ENCODE results near the gene RPS6KA2. TPM values are rescaled to one million over a fixed set of nuclear protein-coding genes. Genes with fewer than 3 reads are reported as not detected.

The RPS6KA2 gene
- total RNA-seq, 1 experiment from 2014 or later, result 4.1 TPM

DNA sequence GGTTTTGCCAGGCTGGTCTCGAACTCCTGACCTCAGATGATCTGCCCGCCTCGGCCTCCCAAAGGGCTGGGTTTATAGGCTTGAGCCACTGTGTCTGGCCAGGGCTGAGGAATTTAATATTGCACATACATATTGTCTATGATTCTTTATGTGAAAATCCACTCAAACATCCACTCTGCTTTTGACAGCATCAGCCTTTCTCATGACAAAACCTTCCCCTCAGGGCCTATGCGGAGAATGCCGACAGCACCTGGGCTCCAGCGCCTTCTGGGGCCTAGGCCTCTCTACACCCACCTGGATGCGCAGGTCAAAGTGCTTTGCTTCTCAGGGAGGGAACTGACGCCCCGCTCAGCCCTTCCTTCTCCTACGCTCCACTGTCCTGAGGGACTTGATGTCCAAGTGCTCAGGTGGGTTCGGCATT lies 46.0 kb downstream of the RPS6KA2 start:
- TF ChIP-seq, protein P1, sequence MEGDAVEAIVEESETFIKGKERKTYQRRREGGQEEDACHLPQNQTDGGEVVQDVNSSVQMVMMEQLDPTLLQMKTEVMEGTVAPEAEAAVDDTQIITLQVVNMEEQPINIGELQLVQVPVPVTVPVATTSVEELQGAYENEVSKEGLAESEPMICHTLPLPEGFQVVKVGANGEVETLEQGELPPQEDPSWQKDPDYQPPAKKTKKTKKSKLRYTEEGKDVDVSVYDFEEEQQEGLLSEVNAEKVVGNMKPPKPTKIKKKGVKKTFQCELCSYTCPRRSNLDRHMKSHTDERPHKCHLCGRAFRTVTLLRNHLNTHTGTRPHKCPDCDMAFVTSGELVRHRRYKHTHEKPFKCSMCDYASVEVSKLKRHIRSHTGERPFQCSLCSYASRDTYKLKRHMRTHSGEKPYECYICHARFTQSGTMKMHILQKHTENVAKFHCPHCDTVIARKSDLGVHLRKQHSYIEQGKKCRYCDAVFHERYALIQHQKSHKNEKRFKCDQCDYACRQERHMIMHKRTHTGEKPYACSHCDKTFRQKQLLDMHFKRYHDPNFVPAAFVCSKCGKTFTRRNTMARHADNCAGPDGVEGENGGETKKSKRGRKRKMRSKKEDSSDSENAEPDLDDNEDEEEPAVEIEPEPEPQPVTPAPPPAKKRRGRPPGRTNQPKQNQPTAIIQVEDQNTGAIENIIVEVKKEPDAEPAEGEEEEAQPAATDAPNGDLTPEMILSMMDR (IDR thresholded peaks at IDR 0.05), result no peak
- no peak for TF ChIP-seq POLR2AphosphoS5 (IDR thresholded peaks at IDR 0.05; ENCODE audit: low read depth, low read length)
- TF ChIP-seq, protein P2, sequence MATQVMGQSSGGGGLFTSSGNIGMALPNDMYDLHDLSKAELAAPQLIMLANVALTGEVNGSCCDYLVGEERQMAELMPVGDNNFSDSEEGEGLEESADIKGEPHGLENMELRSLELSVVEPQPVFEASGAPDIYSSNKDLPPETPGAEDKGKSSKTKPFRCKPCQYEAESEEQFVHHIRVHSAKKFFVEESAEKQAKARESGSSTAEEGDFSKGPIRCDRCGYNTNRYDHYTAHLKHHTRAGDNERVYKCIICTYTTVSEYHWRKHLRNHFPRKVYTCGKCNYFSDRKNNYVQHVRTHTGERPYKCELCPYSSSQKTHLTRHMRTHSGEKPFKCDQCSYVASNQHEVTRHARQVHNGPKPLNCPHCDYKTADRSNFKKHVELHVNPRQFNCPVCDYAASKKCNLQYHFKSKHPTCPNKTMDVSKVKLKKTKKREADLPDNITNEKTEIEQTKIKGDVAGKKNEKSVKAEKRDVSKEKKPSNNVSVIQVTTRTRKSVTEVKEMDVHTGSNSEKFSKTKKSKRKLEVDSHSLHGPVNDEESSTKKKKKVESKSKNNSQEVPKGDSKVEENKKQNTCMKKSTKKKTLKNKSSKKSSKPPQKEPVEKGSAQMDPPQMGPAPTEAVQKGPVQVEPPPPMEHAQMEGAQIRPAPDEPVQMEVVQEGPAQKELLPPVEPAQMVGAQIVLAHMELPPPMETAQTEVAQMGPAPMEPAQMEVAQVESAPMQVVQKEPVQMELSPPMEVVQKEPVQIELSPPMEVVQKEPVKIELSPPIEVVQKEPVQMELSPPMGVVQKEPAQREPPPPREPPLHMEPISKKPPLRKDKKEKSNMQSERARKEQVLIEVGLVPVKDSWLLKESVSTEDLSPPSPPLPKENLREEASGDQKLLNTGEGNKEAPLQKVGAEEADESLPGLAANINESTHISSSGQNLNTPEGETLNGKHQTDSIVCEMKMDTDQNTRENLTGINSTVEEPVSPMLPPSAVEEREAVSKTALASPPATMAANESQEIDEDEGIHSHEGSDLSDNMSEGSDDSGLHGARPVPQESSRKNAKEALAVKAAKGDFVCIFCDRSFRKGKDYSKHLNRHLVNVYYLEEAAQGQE (IDR thresholded peaks at IDR 0.05; ENCODE audit: insufficient read depth in 1 of 2, low read depth in 2 of 2, low read length in 1 of 2), result no peak
- TF ChIP-seq SIN3A (IDR thresholded peaks at IDR 0.05; ENCODE audit: borderline replicate concordance, insufficient read depth, low read depth, low read length), result no peak
- no peak for TF ChIP-seq TCF7L2 (IDR thresholded peaks at IDR 0.05; ENCODE audit: low read depth, low read length)
- DNase-seq (ENCODE audit: low read depth, low spot score) (no peak), ATAC-seq (no peak)
- ChIA-PET CTCF (no interaction called here), POLR2A (no interaction called here)
- no peaks in the 10 kb centered on the region for H3K36me3 ChIP-seq (ENCODE audit: control insufficient read depth, insufficient read depth, low read length)
- intact Hi-C loops (cut with micrococcal nuclease; ENCODE audit: unreplicated experiment) (no loop called here), in situ Hi-C loops (cut with HindIII; ENCODE audit: low pct_unique_long_range_greater_than_20kb, low sequenced_read_pairs) (no loop called here)
- no peaks in the 10 kb centered on the region for H3K27me3 ChIP-seq (ENCODE audit: control insufficient read depth, insufficient read depth, low read length)
- H3K27ac ChIP-seq (ENCODE audit: low read length), result no peak overlapping the region
- no TSS peak for BruUV-seq (replicated peaks)
- no peak overlapping the region for H3K4me3 ChIP-seq (ENCODE audit: low read depth in 2 of 2, low read length in 2 of 2)
- H3K9me3 ChIP-seq (ENCODE audit: control insufficient read depth, insufficient read depth, low read depth, low read length), result no peaks in the 10 kb centered on the region
- no peaks in the 10 kb centered on the region for H3K4me1 ChIP-seq (ENCODE audit: control insufficient read depth, insufficient read depth, low read length)

DNA sequence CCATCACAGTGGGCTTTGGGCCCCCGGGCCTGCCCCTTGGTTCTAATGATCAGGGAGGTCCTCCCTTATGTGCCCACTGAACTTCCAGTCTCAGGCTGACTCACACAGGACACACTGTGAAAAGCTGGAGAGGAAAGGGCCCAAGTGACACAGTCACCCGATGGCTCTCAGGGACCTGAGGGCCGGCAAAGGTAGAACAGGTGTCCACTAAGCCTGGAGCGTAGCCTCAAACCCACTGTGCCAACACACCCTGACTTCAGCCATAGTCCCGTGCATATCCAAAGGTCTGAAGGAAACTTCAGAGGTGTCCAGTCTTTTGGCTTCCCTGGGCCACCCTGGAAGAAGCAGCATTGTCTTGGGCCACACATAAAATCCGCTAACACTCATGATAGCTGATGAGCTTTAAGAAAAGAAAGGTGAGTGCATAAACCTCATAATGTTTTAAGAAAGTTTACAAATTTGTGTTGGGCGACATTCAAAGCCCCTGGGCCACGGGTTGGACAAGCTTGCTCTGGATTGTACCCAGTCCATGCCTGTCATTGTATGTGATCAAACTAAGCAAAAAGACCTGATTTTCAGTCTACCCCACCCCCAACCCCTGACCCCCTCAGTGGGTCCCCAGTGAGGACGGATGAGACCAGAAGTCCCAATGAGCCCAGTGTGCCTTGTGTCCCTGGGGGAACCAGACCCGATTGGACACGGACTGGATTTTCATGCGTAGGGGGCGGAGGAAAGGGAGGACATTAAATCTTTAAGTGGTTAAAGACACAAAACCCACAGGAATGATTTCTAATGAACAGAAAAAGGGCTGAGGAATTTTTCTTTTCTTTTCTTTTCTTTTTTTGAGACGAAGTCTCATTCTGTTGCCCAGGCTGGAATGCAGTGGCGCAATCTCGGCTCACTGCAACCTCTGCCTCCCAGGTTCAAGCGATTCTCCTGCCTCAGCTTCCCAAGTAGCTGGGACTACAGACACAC lies 46.7 kb downstream of the RPS6KA2 start:
- H3K36me3 ChIP-seq (ENCODE audit: control insufficient read depth, insufficient read depth, low read length), result no peaks in the 10 kb centered on the region
- H3K4me3 ChIP-seq (ENCODE audit: low read depth in 2 of 2, low read length in 2 of 2), result no peak overlapping the region
- no peaks in the 10 kb centered on the region for H3K9me3 ChIP-seq (ENCODE audit: control insufficient read depth, insufficient read depth, low read depth, low read length)
- POLR2A ChIA-PET, result no interaction called here
- no peak overlapping the region for H3K27ac ChIP-seq (ENCODE audit: low read length)
- in situ Hi-C loops (cut with HindIII; ENCODE audit: low pct_unique_long_range_greater_than_20kb, low sequenced_read_pairs), result no loop called here
- H3K27me3 ChIP-seq (ENCODE audit: control insufficient read depth, insufficient read depth, low read length), result no peaks in the 10 kb centered on the region
- intact Hi-C loops (cut with micrococcal nuclease; ENCODE audit: unreplicated experiment), result no loop called here
- no peak for DNase-seq (ENCODE audit: low read depth, low spot score)
- no peaks in the 10 kb centered on the region for H3K4me1 ChIP-seq (ENCODE audit: control insufficient read depth, insufficient read depth, low read length)
- no peak for ATAC-seq
- TF ChIP-seq, protein P1 (IDR thresholded peaks at IDR 0.05), result no peak
- no peak for TF ChIP-seq SIN3A (IDR thresholded peaks at IDR 0.05; ENCODE audit: borderline replicate concordance, insufficient read depth, low read depth, low read length)
- TF ChIP-seq TCF7L2 (IDR thresholded peaks at IDR 0.05; ENCODE audit: low read depth, low read length), result no peak
- TF ChIP-seq, protein P2 (IDR thresholded peaks at IDR 0.05; ENCODE audit: insufficient read depth in 1 of 2, low read depth in 2 of 2, low read length in 1 of 2), result no peak
- BruUV-seq (replicated peaks), result no TSS peak
- CTCF ChIA-PET, result no interaction called here

Data from Panc1 (cell line).